Measurements from ENCODE around the gene ZMYM5. TPM values are rescaled to one million over a fixed set of nuclear protein-coding genes. Genes with fewer than 3 reads are reported as not detected.
"Not testable (repeated sequence)": the region's sequence is repeated elsewhere in the genome, so short reads cannot be mapped to it uniquely, and the experiment has no call there.

The ZMYM5 gene
- total RNA-seq, 1 donor from 2014 or later: 4.1 TPM

DNA sequence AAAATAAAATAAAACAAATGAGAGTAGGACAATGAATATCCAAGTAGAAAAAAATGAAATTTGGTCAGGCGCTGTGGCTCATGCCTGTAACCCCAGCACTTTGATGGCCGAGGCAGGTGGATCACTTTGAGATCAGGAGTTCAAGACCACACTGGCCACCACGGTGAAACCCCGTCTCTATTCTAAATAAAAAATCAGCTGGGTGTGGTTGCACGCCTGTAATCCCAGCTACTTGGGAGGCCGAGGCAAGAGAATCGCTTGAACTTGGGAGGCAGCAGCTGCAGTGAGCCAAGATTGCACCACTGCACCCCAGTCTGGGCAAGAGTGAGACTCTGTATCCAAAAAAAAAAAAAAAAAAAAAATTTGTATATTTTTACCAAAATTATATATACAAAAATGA, 18.2 kb upstream of the ZMYM5 start:
- H3K4me3 ChIP-seq (ENCODE audit: low read depth, low read length): no peak overlapping the region
- no peak for DNase-seq (ENCODE audit: low read depth)
- TF ChIP-seq, protein P1, sequence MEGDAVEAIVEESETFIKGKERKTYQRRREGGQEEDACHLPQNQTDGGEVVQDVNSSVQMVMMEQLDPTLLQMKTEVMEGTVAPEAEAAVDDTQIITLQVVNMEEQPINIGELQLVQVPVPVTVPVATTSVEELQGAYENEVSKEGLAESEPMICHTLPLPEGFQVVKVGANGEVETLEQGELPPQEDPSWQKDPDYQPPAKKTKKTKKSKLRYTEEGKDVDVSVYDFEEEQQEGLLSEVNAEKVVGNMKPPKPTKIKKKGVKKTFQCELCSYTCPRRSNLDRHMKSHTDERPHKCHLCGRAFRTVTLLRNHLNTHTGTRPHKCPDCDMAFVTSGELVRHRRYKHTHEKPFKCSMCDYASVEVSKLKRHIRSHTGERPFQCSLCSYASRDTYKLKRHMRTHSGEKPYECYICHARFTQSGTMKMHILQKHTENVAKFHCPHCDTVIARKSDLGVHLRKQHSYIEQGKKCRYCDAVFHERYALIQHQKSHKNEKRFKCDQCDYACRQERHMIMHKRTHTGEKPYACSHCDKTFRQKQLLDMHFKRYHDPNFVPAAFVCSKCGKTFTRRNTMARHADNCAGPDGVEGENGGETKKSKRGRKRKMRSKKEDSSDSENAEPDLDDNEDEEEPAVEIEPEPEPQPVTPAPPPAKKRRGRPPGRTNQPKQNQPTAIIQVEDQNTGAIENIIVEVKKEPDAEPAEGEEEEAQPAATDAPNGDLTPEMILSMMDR (conservative IDR thresholded peaks at IDR 0.05; ENCODE audit: low read depth, low read length): no peak

DNA sequence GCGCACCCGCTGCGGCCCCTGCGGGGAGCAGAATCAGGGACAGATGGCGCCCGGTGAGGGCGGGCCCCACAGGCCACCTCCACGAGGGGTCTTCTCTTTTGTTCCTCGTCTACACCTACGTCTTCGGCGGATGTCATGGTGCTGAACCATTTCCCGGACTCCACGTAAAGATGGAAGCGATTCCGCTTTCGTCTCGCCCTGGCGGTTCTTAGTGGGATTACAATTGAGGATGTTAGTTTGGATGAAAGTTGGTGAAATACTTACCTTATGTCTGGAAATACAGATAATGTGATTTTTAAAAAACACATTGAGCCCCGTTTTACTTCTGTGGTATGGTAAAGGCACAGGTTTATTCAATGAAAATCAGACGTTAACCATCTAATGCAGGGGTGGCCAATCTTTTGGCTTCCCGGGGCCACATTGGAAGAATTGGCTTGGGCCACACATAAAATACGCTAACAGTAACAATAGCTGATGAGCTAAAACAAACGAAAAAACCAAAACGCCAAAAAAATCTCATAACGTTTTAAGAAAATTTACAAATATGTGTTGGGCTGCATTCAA, 1.4 kb upstream of the ZMYM5 start:
- TF ChIP-seq, protein P1 (conservative IDR thresholded peaks at IDR 0.05; ENCODE audit: low read depth, low read length): peak; percentile 63
- DNase-seq (ENCODE audit: low read depth): no peak
- peak overlapping the region; percentile 89 for H3K4me3 ChIP-seq (ENCODE audit: low read depth, low read length)

DNA sequence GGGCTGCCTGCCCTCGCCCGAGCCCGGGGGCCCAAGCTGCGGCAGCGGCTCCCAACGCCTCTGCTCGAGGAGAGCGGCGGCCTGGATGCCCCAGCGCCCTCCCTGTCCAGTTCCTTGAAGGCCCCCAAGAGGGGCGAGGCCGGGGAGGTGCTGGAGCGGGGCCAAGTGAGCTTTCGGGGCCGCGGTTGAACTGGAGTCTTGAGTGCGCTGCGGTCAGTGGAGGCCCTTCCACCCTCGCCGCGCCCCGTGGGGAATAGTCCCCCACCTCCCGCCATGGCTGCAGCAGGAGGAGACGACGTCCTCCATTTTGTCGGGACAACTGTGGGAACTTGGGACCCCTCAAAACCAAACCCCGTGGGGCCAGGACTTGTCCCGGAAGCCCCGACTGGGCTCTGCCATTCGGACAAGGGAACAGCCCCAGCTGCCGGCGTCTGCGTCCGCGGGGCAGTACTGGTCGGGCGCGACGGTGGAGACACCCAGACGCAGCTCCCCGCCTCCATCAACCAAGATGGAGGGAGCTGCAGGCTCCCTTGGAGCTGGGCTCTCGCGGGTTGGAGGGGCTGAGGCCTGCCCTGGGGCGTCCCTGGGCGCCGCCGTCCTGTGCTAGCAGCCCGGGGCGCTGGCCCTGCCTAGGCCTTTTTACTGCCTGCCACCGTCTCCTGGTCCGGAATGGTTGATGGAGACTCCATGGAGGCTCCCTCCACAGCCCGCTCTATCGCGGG, 736 bp upstream of the ZMYM5 start:
- no peak for DNase-seq (ENCODE audit: low read depth)
- TF ChIP-seq, protein P1 (conservative IDR thresholded peaks at IDR 0.05; ENCODE audit: low read depth, low read length): no peak
- H3K4me3 ChIP-seq (ENCODE audit: low read depth, low read length): peak overlapping the region; percentile 89

DNA sequence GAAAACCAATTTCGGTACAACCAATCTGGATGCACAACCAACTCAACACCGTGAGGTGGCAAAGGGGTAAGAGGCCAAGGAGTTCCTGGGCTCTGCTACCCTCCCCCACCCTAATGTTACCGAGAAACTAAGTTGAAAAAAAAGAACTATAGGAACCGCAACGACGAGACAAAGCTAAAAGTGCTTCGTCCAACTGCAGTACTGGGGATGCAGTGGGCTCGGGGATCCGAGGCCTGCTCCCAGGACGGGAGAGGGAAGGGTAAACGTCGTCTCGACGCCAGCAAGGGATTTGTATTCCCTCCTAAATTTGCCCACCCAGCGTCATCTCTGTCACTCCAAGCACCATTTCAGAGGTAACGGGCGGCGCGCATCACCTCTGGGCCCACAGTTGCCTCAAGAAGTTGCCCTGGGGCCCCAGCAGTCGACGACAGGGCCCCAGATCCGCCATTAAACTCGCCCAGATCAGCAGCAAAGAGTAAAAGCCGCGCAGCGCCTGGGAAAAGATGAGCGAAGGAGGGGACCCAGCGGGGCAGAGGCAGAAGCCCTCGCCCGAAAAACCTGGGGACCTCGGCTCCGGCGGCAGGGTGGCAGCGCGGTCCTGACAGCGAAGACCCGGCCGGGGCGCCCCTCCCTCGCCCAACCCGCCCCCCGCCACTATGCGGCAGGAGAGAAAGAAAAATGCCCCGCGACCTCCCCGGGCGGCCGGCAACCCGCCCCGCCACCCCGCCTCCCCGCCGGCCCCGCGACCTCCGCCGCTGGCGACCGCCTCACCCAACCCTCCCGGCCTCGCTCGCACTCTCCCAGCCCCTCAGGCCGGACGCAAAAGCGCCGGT, 752 bp downstream of the ZMYM5 start:
- DNase-seq (ENCODE audit: low read depth): no peak
- H3K4me3 ChIP-seq (ENCODE audit: low read depth, low read length): peak overlapping the region; percentile 89

DNA sequence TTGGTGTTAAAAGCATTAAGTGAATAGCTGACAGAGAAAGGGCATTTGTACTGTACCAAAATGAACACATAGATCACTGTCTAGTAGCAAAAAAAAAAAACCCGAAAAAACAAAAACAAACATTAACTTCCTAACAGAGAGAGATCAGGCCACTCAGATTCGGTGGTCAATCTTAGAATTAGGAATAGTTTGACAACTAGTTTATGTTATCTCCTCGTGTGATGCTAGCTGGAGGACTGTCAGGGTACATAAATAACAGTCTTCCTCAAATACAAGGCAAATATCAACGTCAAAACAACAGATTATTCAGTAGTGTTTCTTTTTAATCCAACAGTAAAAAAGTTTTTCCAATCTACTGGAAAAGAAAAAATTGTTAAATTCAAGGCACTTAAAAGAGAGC, 1.7 kb downstream of the ZMYM5 start:
- TF ChIP-seq, protein P1 (conservative IDR thresholded peaks at IDR 0.05; ENCODE audit: low read depth, low read length): no peak
- no peak for DNase-seq (ENCODE audit: low read depth)
- peak overlapping the region; percentile 89 for H3K4me3 ChIP-seq (ENCODE audit: low read depth, low read length)

More for the DNA sequence above, 752 bp downstream of the ZMYM5 start:
- TF ChIP-seq, protein P1 (conservative IDR thresholded peaks at IDR 0.05; ENCODE audit: low read depth, low read length): no peak

DNA sequence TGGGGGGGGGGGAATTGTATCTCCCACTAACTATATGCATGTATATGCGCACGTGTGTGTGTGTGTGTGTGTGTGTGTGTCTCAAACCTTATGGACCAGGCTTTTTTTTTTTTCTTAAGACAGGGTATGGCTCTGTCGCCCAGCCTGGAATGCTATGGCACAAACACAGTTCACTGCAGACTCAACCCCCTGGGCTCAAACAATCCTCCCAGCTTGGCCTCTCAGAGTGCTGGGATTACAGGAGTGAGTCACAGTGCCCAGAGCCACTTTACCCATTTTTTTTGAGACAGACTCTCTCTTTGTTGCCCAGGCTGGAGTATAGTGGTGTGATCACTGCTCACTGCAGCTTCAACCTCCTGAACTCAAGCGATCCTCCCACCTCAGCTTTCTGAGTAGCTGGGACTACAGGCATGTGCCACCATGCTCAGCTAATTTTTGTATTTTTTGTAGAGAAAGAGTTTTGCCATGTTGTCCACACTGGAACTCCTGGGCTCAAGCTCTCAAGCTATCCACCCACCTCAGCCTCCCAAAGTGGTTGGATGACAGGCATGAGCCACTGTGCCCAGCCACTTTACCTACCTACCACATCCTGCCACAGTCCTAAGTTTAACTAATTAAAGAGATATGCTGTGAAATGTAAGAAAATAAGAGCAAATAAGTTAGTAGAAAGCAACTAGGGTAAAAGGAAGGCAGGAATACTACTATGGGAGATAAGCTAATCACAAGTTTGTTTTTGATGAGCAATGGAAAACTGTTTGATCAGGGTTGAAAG, 2.4 kb downstream of the ZMYM5 start:
- peak overlapping the region; percentile 89 for H3K4me3 ChIP-seq (ENCODE audit: low read depth, low read length)
- DNase-seq (ENCODE audit: low read depth): no peak
- TF ChIP-seq, protein P1 (conservative IDR thresholded peaks at IDR 0.05; ENCODE audit: low read depth, low read length): no peak

DNA sequence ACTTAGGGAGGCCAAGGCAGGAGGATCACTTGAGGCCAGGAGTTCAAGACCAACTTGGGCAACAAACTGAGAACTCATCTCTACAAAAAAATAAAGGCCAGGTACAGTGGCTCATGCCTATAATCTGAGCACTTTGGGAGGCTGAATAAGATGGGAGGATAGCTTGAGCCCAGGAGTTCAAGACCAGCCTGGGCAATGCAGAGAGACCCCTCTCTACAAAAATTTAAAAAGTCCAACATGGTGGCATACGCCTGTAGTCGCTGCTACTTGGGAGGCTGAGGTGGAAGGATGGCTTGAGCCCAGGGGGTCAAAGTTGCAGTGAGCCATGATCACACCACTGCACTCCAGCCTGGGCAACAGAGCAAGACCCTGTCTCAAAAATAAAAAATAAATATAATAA, 5.8 kb downstream of the ZMYM5 start:
- not testable (repeated sequence) for DNase-seq (ENCODE audit: low read depth); H3K4me3 ChIP-seq (ENCODE audit: low read depth, low read length)
